CD4-positive, alpha-beta T cell treated with Interleukin-21 for 1 hour (primary cell): Measurements from ENCODE around the gene EVX1.

ENCODE experiments used
- DNase-seq: peaks from one replicate; pipeline ENCODE4 v3.0.0-alpha.2; 2020

EVX1 gene

GRCh38 chr7:27250557-27251070, 8.0 kb downstream of the EVX1 start:
- DNase-seq: no peak

GRCh38 chr7:27251136-27251651, 8.6 kb downstream of the EVX1 start:
- DNase-seq: no peak

GRCh38 chr7:27251652-27252590, 9.3 kb downstream of the EVX1 start:
- DNase-seq: no peak

- no peak for DNase-seq
These were observed 12.0 kb downstream of the EVX1 start for GRCh38 chr7:27254625-27255024.

GRCh38 chr7:27260211-27260610, 17.6 kb downstream of the EVX1 start:
- DNase-seq: no peak

- DNase-seq: no peak
These were observed 19.5 kb downstream of the EVX1 start for GRCh38 chr7:27262121-27262520.

- no peak for DNase-seq
These were observed 21.2 kb downstream of the EVX1 start for GRCh38 chr7:27263781-27264180.

GRCh38 chr7:27269455-27269854, 26.9 kb downstream of the EVX1 start:
- no peak for DNase-seq

- no peak for DNase-seq
These were observed 28.8 kb downstream of the EVX1 start for GRCh38 chr7:27271384-27271783.

- no peak for DNase-seq
These were observed 35.0 kb downstream of the EVX1 start for GRCh38 chr7:27277628-27278027.

GRCh38 chr7:27283558-27283957, 41.0 kb downstream of the EVX1 start:
- no peak for DNase-seq

- no peak for DNase-seq
These were observed 52.6 kb downstream of the EVX1 start for GRCh38 chr7:27295236-27295635.

GRCh38 chr7:27297356-27297755, 54.8 kb downstream of the EVX1 start:
- DNase-seq: no peak
